Right ventricle myocardium inferior (tissue), 1 donor: ENCODE measurements around the gene ZSWIM3. TPM values are rescaled to one million over a fixed set of nuclear protein-coding genes. Genes with fewer than 3 reads are reported as not detected.

Experiments
- ATAC-seq: fragments of 200-7000 bp; cut with Tn5 transposase; one replicate; pipeline ENCODE4 v1.9.1; 2020; ENCODE audit warnings: mild to moderate bottlenecking, moderate library complexity
- DNase-seq: peaks from one replicate; pipeline ENCODE4 v3.0.0; 2021; ENCODE audit errors: missing footprints
- intact Hi-C: fragments of 100-400 bp; cut with DNase I; formaldehyde crosslinking; loops from one replicate; pipeline ENCODE4 v1.11.0; 2022
- total RNA-seq: library from RNA; stranded (reverse); fragmentation: NEBNext Ultra II Directional; extraction: Animal tissue kit (Norgen Biotek cat#: 25700); gene quantifications from one replicate; pipeline ENCODE4 v1.2.1, GENCODE V29; 2021
- donor health status: DM: no; HTN: yes; CAD: no; lungs with severe emphysema.

ZSWIM3 gene
- total RNA-seq, 1 donor from 2014 or later: 2.1 TPM

GRCh38 chr20:45880988-45881788 lies 23.8 kb downstream of the ZSWIM3 start, which contains the start of gene ZSWIM1:
ZSWIM1 (plus strand) TSS chr20:45881227; CDS start chr20:45882593, 1,366 bp downstream.
- ATAC-seq: peak; percentile 96
- intact Hi-C loops: loop anchor here (2.0 kb wide), 1 partner anchor 46 kb away; no protein-coding TSS in a partner anchor
- peak; percentile 99 for DNase-seq

DNA sequence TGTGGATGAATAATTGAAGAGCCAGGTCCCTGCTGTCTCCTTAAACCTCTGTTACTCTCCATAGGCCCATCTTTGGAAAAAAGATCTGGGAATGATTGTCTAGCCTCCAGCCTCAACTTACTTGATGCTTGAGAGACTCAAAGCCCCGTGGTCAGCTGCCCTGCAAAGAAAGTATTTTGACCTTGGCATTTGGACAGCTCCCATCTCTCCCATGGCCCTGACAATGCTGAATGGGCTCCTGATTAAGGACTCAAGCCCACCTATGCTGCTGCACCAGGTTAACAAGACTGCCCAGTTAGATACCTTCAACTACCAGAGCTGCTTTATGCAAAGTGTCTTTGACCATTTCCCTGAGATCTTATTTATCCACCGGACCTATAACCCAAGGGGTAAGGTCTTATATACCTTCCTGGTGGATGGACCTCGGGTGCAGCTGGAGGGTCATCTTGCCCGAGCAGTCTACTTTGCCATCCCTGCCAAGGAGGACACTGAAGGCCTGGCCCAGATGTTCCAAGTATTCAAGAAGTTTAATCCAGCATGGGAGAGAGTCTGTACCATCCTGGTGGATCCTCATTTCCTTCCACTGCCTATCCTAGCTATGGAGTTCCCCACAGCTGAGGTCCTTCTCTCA lies 25.2 kb downstream of the ZSWIM3 start:
- intact Hi-C loops: no loop called here
- ATAC-seq: no peak
- no peak for DNase-seq

DNA sequence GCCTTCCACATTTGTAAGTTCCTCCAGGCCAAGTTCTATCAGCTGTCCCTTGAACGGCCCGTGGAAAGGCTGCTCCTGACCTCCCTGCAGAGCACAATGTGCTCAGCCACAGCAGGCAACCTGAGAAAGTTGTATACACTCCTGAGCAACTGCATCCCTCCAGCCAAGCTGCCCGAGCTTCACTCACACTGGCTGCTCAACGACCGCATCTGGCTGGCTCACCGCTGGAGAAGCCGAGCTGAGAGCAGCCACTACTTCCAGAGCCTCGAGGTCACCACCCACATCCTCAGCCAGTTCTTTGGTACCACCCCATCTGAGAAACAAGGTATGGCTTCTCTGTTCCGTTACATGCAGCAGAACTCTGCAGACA lies 25.7 kb downstream of the ZSWIM3 start:
- DNase-seq (no peak), ATAC-seq (no peak)
- intact Hi-C loops: no loop called here

- no peak for DNase-seq
- ATAC-seq: no peak
- intact Hi-C loops: no loop called here
These were observed 29.4 kb downstream of the ZSWIM3 start for GRCh38 chr20:45886590-45887345.

DNA sequence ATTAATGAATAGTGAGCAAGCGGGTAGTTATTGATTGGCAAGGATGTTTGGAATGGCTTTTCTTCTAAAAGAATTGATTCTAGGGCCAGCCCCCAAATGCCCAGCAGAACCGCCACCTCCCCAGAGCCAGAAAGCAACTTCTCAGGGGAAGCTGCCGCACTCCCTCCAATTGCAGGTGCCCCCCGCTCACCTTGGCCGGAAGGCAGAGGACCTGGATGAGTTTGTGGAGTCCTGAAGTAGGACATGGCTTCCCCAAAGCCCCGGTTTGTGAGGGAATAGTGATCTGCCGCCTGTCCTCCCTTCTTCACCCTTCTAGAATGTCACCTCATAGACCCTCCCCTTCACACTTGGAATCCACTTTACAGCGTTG lies 29.9 kb downstream of the ZSWIM3 start, which contains the start of gene SPATA25:
Gene SPATA25, minus strand, starts transcription at position 277 of the 370 bp plus-strand sequence. Its CDS starts 32 bp downstream, at position 245.
- ATAC-seq: no peak
- DNase-seq: no peak
- intact Hi-C loops: no loop called here

- no peak for DNase-seq
- intact Hi-C loops: no loop called here
- no peak for ATAC-seq
These were observed 31.3 kb downstream of the ZSWIM3 start for GRCh38 chr20:45888681-45889080.

DNA sequence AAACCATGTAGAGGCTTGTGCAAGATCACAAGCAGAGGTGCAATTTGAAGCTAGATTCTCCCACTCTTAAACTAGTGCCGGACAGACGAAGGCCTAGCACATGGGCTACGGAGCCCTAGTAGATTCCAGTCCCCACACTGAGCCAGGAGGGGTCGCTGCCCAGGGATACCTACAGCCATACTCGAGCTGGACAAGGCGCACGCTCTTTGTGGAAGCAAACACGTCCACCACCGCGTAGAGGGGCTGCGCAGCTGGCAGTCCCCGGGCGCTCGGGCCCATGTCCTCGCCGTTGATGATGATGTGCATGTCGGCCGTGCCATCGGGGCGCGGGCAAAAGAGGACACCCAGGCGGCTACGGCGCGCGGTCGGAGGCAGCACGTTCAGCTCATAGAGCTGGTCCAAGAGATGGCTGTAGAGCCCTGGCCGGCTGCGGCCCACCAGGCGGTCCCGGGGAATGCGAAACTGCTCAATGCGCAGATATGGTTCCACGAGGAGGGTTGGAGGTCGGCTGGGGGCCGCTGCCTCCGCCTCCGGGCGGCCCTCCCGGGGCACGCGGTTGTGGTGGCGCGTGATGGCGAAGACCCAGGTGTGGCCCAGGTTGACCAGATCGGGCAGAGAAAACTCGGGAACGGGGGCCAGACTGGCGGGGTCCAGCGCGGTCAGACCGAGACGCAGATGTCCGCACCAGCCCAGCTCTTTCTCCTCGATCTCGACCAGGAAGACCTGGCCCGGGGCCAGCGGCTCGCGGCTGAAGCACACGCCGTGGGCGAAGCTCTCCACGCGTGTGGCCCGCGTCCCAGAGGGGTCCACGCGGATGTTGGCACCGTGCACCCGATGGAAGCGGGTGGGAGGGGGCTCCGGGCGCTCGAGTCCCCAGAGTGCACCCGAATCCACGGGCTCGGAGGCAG lies 32.9 kb downstream of the ZSWIM3 start:
- DNase-seq: peak; percentile 92
- peak; percentile 79 for ATAC-seq
- intact Hi-C loops: loop anchor here (1.0 to 2.0 kb wide), 2 partner anchors 45 to 80 kb away; no protein-coding TSS in a partner anchor

DNA sequence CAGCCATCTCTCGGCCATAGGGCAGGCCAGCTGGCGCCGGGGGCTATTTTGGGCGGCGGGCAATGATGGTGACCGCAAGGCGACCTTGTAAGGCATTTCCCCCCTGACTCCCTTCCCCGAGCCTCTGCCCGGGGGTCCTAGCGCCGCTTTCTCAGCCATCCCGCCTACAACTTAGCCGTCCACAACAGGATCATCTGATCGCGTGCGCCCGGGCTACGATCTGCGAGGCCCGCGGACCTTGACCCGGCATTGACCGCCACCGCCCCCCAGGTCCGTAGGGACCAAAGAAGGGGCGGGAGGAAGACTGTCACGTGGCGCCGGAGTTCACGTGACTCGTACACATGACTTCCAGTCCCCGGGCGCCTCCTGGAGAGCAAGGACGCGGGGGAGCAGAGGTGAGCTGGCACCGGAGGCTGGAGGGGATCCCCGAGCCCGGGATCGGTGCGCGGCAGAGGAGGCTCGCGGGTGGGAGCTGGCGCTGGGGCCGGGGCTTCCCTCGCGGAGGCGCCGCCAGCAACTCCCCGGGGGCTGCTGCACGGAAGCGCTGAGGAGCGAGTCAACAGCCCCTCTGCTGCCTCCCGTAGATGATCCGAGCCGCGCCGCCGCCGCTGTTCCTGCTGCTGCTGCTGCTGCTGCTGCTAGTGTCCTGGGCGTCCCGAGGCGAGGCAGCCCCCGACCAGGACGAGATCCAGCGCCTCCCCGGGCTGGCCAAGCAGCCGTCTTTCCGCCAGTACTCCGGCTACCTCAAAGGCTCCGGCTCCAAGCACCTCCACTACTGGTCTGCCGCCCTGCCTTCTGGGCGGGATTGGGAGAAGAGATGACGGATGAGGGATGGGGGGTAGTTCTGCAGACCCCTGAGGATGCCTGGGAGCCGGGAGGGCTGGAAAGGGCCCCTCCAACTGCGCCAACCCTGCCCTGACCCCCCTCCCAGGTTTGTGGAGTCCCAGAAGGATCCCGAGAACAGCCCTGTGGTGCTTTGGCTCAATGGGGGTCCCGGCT lies 33.9 kb downstream of the ZSWIM3 start, which contains the start of the genes CTSA and NEURL2:
Gene CTSA, plus strand, starts transcription at position 351 of the 999 bp plus-strand sequence. Its CDS starts 234 bp downstream, at position 585.
Gene NEURL2, minus strand, starts transcription at position 224 of the 999 bp plus-strand sequence. Its CDS starts 217 bp downstream, at position 7.
- ATAC-seq (peak; percentile 84), DNase-seq (peak; percentile 98)
- intact Hi-C loops: loop anchor here (1.0 to 2.0 kb wide), 2 partner anchors 44 to 80 kb away; no protein-coding TSS in a partner anchor

GRCh38 chr20:45892049-45892825 lies 34.8 kb downstream of the ZSWIM3 start:
- intact Hi-C loops: loop anchor here (1.0 kb wide), 1 partner anchor 18 kb away; no protein-coding TSS in a partner anchor
- DNase-seq (no peak), ATAC-seq (no peak)

DNA sequence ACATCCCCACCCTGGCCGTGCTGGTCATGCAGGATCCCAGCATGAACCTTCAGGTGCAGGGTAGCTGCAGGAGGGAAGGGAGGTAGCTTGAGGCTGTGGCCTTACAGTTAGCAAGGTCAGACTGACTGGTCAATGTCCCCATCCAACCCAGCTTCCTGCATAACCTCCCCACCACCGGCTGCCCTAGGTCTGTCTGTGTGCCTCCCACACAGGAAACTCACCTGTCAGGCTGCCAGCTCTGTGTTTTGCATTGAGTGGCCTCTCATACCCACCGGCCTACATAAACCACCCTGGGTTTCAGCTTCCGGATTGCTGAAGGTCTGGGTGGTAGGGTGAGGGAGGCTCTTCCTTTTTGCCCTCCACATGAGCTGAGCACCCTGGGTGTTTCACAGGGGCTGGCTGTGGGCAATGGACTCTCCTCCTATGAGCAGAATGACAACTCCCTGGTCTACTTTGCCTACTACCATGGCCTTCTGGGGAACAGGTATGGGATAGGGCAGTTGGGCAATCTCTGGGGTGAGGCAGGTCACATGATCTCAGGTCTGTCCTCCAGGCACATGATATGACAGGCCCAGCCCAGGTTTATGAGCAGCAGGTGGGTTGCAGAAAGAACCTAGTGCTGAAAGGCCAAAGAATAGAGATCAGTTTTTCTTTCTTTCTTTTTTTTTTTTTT lies 35.5 kb downstream of the ZSWIM3 start:
- no peak for DNase-seq
- intact Hi-C loops: loop anchor here (1.0 kb wide), 1 partner anchor 17 kb away; no protein-coding TSS in a partner anchor
- no peak for ATAC-seq

DNA sequence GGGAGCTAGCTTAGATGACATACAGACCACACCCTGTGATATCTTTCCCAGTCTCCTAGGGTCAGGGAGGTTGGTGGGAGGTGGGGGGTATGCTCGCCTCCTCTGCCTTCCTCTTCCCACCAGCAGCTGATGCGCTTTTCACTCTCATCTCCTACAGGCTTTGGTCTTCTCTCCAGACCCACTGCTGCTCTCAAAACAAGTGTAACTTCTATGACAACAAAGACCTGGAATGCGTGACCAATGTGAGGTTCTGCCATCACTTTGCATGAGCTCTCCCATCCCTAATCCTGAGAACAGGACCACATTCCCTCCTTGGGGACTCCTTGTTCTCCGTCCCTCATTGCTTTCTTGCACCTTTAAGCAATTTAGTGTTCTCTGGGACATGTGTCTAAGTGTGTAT lies 36.4 kb downstream of the ZSWIM3 start:
- intact Hi-C loops: no loop called here
- no peak for ATAC-seq

DNA sequence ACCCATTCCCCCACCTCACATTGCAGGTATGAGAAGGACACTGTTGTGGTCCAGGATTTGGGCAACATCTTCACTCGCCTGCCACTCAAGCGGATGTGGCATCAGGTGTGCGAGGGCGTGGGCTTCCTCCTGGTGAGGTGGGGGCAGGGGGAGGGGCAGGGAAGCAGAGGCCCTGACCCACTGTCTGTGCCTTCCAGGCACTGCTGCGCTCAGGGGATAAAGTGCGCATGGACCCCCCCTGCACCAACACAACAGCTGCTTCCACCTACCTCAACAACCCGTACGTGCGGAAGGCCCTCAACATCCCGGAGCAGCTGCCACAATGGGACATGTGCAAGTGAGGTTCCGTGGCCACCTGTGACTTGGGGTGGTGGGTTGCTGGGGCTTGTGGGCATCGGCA lies 37.4 kb downstream of the ZSWIM3 start:
- DNase-seq: no peak
- intact Hi-C loops: no loop called here

More for the DNA sequence above, 36.4 kb downstream of the ZSWIM3 start:
- no peak for DNase-seq

GRCh38 chr20:45896641-45897161 lies 39.3 kb downstream of the ZSWIM3 start:
- ATAC-seq (no peak), DNase-seq (no peak)
- intact Hi-C loops: no loop called here

More for the DNA sequence above, 37.4 kb downstream of the ZSWIM3 start:
- ATAC-seq: no peak

- no peak for DNase-seq
- no peak for ATAC-seq
- intact Hi-C loops: no loop called here
These were observed 39.9 kb downstream of the ZSWIM3 start for GRCh38 chr20:45897289-45897688.

GRCh38 chr20:45897692-45898091 lies 40.3 kb downstream of the ZSWIM3 start:
- DNase-seq (no peak), ATAC-seq (no peak)
- intact Hi-C loops: no loop called here
